Measurements from ENCODE around the gene TRDN.
"Not testable (repeated sequence)": the region's sequence is repeated elsewhere in the genome, so short reads cannot be mapped to it uniquely, and the experiment has no call there.

TRDN gene

GRCh38 chr6:123629258-123629941 lies 7.3 kb downstream of the TRDN start:
- DNase-seq = no peak

- no peak for DNase-seq
Measured at GRCh38 chr6:123625696-123626095, 11.1 kb downstream of the TRDN start.

DNA sequence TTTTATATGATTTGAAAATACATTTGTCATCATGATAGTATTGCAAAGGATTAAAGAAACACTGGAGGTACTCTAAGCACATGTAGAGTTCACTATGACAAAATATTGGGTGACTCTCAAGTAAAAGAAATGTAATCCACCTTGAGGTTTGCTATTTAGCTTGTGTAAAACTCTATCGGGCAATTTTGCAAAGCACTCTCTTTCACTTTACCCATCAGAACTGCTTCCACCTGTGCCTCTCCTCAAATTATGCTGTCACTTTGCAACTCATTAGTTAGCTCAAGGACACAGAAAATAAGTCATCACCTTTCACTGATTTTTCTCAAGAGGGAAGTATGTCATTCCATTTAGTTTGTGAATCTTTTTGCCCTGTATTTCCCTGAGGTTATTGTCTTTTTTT lies 14.0 kb downstream of the TRDN start:
- no peak for DNase-seq

DNA sequence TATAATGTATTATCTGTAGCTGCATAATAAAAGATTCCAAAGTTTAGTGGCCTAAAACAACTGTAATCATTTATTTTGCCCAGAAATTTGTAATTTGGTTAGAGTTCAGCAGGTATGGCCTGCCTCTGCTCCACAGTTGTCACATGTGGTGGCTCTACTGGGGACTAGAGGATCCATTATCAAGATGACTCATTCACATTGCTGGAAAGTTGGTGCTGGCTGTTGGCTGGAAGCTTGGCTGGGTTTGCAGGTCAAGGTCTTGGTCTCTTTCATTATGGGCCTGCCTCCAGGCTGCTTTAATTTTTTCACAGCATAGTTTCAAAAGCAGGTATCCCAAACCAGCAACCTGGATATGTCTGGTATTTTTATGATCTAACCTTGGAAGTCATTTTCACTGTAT lies 17.6 kb downstream of the TRDN start:
- DNase-seq = no peak

GRCh38 chr6:123616942-123617341 lies 19.8 kb downstream of the TRDN start:
- no peak for DNase-seq

GRCh38 chr6:123616016-123616415 lies 20.7 kb downstream of the TRDN start:
- DNase-seq = no peak

DNA sequence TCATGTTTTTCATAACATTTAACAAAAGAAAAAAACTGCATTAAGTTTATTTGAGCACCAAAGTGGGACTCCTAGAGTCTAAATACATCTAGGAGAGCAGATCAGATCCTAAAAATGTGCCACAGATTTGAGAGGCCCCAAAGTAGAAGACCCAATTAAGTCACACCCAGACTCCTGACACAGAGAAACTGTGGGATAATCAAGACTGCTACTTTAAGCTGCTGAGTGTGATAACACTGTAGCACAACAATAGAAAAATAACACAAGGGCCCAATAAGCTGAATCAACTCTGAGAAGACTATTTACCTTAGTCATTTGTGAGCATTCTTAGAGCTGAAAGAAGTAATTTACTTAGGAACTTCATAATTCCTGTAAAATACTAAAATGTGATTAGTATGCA lies 26.0 kb downstream of the TRDN start:
- DNase-seq = no peak

DNA sequence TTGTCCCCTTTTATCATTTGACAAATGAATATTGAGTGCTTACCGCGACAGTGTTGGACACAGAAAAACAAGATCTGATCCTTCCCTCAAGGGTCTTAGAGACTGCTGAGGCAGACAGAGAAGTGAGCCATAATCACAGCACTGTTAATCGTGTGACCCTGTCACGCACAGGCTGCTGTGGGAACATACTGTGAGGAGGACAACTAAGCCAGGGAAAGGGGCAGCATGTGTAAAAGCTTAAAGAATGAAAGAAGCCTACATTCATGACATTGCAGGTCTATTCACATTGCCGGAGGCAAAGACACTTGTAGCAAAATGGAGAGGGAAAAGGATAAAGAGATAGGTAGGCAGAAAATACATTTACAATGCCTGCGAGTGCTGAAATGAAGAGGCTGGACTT lies 32.7 kb downstream of the TRDN start:
- no peak for DNase-seq

- DNase-seq = no peak
Measured at GRCh38 chr6:123598011-123598410, 38.7 kb downstream of the TRDN start.

DNA sequence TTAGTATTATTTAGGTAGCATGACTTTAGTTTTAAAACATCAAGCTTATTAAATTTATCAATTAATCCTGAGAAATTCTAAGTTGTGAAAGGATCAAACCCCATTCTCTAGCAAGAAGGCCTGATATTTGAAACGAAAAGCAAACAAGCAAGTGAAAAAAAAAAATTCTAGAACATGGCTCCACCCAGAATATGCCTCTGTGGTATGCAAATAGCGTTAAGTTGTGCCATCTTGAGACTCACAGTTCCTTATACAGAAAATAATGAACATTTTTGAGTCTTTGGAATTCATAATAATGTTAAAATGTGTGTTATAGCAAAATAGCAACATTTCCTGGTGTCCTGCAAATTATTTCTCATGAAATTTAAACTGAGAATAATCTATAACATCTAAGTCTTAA lies 42.0 kb downstream of the TRDN start:
- DNase-seq = no peak

DNA sequence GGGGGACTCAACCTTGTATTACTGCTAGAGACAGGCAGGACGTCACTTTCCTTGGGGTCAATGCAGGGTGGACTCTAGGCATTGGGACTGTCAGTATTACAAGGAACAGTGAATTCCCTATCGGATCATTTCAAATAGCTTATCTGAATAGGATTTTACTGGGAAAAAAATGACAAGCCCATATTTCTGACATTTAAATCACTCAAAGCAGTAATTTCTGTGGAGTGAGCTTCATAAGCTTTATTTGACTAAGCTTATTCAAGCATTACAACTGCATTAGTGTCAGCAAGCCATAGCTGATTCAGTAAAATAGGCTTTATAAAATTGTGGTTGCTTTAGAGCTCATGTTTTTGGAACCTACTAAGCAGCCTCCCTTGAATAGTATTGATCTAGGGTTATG lies 44.3 kb downstream of the TRDN start:
- no peak for DNase-seq

DNA sequence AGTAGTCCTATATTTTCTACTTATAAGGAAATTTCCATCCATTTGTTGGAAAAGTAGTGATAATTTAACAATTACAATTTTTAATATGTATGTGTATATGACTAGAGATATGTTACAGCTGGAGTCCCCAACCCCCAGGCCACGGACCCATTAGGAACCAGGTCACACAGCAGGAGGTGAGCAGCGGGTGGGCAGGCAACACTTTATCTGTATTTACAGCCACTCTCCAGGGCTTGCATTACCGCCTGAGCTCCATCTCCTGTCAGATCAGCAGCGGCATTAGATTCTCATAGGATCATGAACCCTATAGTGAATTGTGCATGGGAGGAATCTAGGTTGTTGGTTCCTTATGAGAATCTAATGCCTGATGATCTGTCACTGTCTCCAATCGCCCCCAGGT lies 46.8 kb downstream of the TRDN start:
- no peak for DNase-seq

DNA sequence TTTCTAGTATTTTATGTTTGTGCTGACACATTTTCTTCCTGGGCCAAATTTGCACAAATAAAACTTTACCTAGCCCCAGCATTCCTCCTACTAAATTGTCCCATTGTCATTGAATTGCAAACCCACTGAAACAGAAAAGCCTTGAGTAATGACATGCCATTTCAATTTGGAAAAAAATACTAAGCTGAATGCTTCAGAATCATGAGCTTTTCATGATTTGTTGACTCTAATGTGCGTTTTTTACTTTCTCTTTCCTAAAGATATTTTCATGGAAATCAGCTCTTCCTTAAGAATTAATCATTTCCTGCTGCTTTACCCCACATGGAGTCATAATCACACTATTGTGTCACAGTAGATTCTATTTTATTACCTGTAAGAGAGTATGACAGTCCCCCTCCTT lies 47.4 kb downstream of the TRDN start:
- no peak for DNase-seq

DNA sequence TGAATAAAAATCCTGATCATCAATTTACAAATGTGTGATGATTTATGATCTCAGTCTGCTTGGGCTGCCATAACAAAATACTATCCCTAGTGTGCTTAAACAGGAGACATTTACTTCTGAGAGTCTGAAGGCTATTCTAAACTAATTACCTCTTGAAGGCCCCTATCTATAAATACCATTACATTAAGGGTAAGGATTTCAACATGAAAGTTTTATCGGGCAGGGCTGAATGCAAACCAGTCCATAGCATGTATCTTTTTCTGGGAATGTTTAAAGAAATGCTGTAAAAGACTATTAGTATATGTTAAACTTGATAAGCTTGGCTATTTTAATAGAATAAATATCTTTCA lies 48.2 kb downstream of the TRDN start:
- DNase-seq = no peak

- DNase-seq = no peak
Measured at GRCh38 chr6:123587838-123588545, 48.8 kb downstream of the TRDN start.

GRCh38 chr6:123587407-123587806 lies 49.3 kb downstream of the TRDN start:
- not testable (repeated sequence) for DNase-seq

GRCh38 chr6:123580331-123580730 lies 56.4 kb downstream of the TRDN start:
- DNase-seq = no peak

- no peak for DNase-seq
Measured at GRCh38 chr6:123575188-123575587, 61.6 kb downstream of the TRDN start.

- DNase-seq = peak; percentile 57
Measured at GRCh38 chr6:123570813-123571684, 65.7 kb downstream of the TRDN start.

DNA sequence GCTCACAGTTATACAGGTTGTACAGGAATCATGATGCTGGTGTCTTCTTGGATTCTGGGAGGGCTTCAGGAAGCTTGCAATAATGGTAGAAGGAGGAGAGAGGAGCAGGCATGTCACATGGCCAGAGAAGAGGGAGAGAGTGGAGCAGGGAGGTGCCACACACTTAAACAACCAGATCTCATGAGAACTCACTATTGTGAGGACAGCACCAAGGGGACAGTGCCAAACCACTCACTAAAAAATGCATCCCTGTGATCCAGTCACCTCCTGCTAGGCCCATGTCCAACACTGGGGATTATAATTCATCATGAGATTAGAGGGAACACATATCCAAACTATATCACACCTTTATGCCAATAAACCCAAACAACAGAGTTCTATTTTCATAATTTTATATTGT lies 67.2 kb downstream of the TRDN start:
- no peak for DNase-seq

- DNase-seq = no peak
Measured at GRCh38 chr6:123565529-123565928, 71.2 kb downstream of the TRDN start.

- DNase-seq = peak; percentile 65
Measured at GRCh38 chr6:123564361-123564760, 72.4 kb downstream of the TRDN start.

DNA sequence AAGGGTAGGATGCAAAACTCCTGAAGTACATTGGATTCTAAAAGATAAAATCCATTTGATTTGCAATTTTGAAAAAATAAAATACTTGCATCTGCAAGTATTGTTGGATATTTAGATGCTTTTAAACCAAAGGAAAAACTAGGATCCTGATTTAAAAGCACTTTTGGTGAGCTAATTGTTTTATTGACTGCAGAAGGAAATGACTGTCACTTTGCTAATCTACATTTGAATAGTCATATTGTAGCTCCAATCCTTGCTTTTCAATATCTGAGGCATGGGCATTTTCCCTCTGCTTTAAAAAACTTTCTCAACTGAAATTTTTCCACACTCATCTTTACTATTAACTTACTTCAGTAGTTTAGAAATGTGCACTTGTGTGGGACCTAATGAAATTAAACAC lies 74.1 kb downstream of the TRDN start:
- no peak for DNase-seq

- DNase-seq = no peak
Measured at GRCh38 chr6:123562264-123562663, 74.5 kb downstream of the TRDN start.
